Measurements from ENCODE around the gene SSR3.

Gene SSR3

GRCh38 chr3:156536524-156537316 lies 18.2 kb downstream of the SSR3 start:
- no peak for DNase-seq (ENCODE audit: low spot score)

GRCh38 chr3:156535798-156536197 lies 19.1 kb downstream of the SSR3 start:
- DNase-seq (ENCODE audit: low spot score): no peak

- DNase-seq (ENCODE audit: low spot score): peak; percentile 23
Observed at GRCh38 chr3:156535162-156535627, 19.7 kb downstream of the SSR3 start.

GRCh38 chr3:156533205-156533604 lies 21.7 kb downstream of the SSR3 start:
- no peak for DNase-seq (ENCODE audit: low spot score)

- DNase-seq (ENCODE audit: low spot score): no peak
Observed at GRCh38 chr3:156532730-156533129, 22.2 kb downstream of the SSR3 start.

GRCh38 chr3:156530980-156531379 lies 23.9 kb downstream of the SSR3 start:
- no peak for DNase-seq (ENCODE audit: low spot score)

- DNase-seq (ENCODE audit: low spot score): no peak
Observed at GRCh38 chr3:156527060-156527459, 27.9 kb downstream of the SSR3 start.

- no peak for DNase-seq (ENCODE audit: low spot score)
Observed at GRCh38 chr3:156525808-156526207, 29.1 kb downstream of the SSR3 start.

GRCh38 chr3:156522673-156523072 lies 32.2 kb downstream of the SSR3 start:
- no peak for DNase-seq (ENCODE audit: low spot score)

GRCh38 chr3:156519758-156520162 lies 35.2 kb downstream of the SSR3 start:
- DNase-seq (ENCODE audit: low spot score): no peak

- no peak for DNase-seq (ENCODE audit: low spot score)
Observed at GRCh38 chr3:156518726-156519125, 36.2 kb downstream of the SSR3 start.

- no peak for DNase-seq (ENCODE audit: low spot score)
Observed at GRCh38 chr3:156516961-156517360, 38.0 kb downstream of the SSR3 start.

GRCh38 chr3:156516284-156516683 lies 38.6 kb downstream of the SSR3 start:
- DNase-seq (ENCODE audit: low spot score): no peak

GRCh38 chr3:156513619-156514018 lies 41.3 kb downstream of the SSR3 start:
- no peak for DNase-seq (ENCODE audit: low spot score)

- DNase-seq (ENCODE audit: low spot score): no peak
Observed at GRCh38 chr3:156511987-156512677, 42.8 kb downstream of the SSR3 start.

GRCh38 chr3:156509189-156510174 lies 45.4 kb downstream of the SSR3 start:
- DNase-seq (ENCODE audit: low spot score): peak; percentile 84

- DNase-seq (ENCODE audit: low spot score): no peak
Observed at GRCh38 chr3:156507285-156507684, 47.6 kb downstream of the SSR3 start.

- no peak for DNase-seq (ENCODE audit: low spot score)
Observed at GRCh38 chr3:156498307-156498706, 56.6 kb downstream of the SSR3 start.

- no peak for DNase-seq (ENCODE audit: low spot score)
Observed at GRCh38 chr3:156497326-156497725, 57.6 kb downstream of the SSR3 start.

- DNase-seq (ENCODE audit: low spot score): no peak
Observed at GRCh38 chr3:156495816-156496215, 59.1 kb downstream of the SSR3 start.

GRCh38 chr3:156493887-156494286 lies 61.0 kb downstream of the SSR3 start:
- no peak for DNase-seq (ENCODE audit: low spot score)

GRCh38 chr3:156492801-156493261 lies 62.1 kb downstream of the SSR3 start:
- DNase-seq (ENCODE audit: low spot score): no peak
